ENCODE data around the gene HOXD12.

- TF ChIP-seq CTCF (IDR thresholded peaks at IDR 0.05; ENCODE audit: poor library complexity, severe bottlenecking) = no peak
- TF ChIP-seq EP300 (conservative IDR thresholded peaks at IDR 0.05; ENCODE audit: poor library complexity, severe bottlenecking) = no peak
- no peak for TF ChIP-seq POLR2AphosphoS5 (IDR thresholded peaks at IDR 0.05)
Observed at GRCh38 chr2:176114120-176114929, 14.7 kb downstream of the HOXD12 start.

Measured in neural cell (in vitro differentiated cells).